H1 (cell line): ENCODE measurements around the gene ARMH4. TPM values are rescaled to one million over a fixed set of nuclear protein-coding genes. Genes with fewer than 3 reads are reported as not detected.

Experiments used
- EZH2 ChIP-seq: fragments of 200-600 bp; sonication (generic); IDR thresholded peaks from 2 replicates; pipeline ENCODE4 v1.7.1; 2012; ENCODE audit warnings: low read depth, mild to moderate bottlenecking, moderate library complexity, low read length, inconsistent platforms; ENCODE audit not compliant: severe bottlenecking
- NRF1 ChIP-seq: IDR thresholded peaks from 2 replicates; pipeline ENCODE4 v1.6.1; 2011; ENCODE audit warnings: mild to moderate bottlenecking, low read depth, low read length, improper control_type of control experiment
- polyA plus RNA-seq, 7 experiments: library from polyadenylated mRNA; depleted of rRNA in 3 of 7; stranded (reverse) in 5 of 7; unstranded in 2 of 7; fragments of >200 nt in 5 of 7; fragments of 200-250 nt in 2 of 7; gene quantifications; 1 replicate in 5 of 7; 2 replicates in 1 of 7; 4 replicates in 1 of 7; pipeline versions ENCODE4 v1.2.1 to v1.2.3, GENCODE V29; 2011 to 2013; ENCODE audit warnings: missing spikeins in 2 of 7, mixed read lengths in 2 of 7
- total RNA-seq: library from RNA; stranded (reverse); fragmentation: NEBNext Ultra II Directional; extraction: Animal tissue kit (Norgen Biotek cat#: 25700); gene quantifications from 2 replicates; pipeline ENCODE4 v1.2.1, GENCODE V29; 2021

ARMH4 gene
- total and polyA plus RNA-seq, 2 of the 8 experiments (the other 6 are each of a cell fraction or from before 2014, with no cell fraction given) = 7.1 to 25.4 TPM

- TF ChIP-seq EZH2 (no peak), NRF1 (no peak)
- TF ChIP-seq, all 59 proteins: peak for 0
Observed at GRCh38 chr14:58133739-58134138, 18.3 kb downstream of the ARMH4 start (continued).
